ENCODE results near the gene VWA8.

The VWA8 gene

DNA sequence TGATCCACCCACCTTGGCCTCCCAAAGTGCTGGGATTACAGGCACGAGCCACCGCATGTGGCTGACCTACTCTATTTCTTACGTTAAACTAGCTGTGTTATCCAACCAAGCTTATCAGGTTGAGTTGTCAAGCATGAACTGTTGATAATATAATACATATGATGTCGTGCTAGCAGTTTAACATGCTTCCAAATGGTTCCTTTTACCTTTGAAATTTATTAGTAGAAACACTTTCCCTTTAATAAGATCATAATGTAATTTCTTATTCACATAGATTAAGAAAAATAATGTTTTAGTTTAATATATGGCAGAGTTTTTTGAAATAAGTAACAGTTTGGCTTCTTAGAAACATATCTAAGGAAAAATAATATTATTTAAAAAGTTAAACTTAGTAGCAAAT is 34.4 kb upstream of the VWA8 start:
- H3K27ac ChIP-seq = no peak overlapping the region
- TF ChIP-seq ZFX (IDR thresholded peaks at IDR 0.05) = no peak
- TF ChIP-seq, protein P1, sequence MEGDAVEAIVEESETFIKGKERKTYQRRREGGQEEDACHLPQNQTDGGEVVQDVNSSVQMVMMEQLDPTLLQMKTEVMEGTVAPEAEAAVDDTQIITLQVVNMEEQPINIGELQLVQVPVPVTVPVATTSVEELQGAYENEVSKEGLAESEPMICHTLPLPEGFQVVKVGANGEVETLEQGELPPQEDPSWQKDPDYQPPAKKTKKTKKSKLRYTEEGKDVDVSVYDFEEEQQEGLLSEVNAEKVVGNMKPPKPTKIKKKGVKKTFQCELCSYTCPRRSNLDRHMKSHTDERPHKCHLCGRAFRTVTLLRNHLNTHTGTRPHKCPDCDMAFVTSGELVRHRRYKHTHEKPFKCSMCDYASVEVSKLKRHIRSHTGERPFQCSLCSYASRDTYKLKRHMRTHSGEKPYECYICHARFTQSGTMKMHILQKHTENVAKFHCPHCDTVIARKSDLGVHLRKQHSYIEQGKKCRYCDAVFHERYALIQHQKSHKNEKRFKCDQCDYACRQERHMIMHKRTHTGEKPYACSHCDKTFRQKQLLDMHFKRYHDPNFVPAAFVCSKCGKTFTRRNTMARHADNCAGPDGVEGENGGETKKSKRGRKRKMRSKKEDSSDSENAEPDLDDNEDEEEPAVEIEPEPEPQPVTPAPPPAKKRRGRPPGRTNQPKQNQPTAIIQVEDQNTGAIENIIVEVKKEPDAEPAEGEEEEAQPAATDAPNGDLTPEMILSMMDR (conservative IDR thresholded peaks at IDR 0.05) = no peak

DNA sequence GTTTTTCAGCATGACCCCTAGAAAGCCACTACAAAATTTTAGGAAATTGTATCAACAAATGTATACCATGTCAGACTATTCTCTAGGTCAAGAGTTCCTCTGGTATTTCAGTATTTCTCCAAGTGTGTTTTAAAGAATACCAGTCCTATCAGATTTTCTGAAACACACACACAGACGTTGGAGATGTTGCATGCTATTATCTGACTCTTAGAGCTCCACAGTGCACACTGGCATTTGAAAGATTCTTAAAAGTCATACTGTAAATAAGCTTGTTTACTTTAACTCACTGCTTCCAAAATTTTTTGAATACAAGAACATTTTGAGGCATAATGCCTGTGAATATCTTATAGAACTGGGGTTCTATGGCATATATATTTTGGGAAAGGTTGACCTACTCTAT is 33.8 kb upstream of the VWA8 start:
- H3K27ac ChIP-seq = no peak overlapping the region
- TF ChIP-seq, protein P1 (conservative IDR thresholded peaks at IDR 0.05) = no peak
- TF ChIP-seq ZFX (IDR thresholded peaks at IDR 0.05) = no peak

- H3K27ac ChIP-seq = no peak overlapping the region
- TF ChIP-seq, protein P1 (conservative IDR thresholded peaks at IDR 0.05) = no peak
- TF ChIP-seq ZFX (IDR thresholded peaks at IDR 0.05) = no peak
Observed at GRCh38 chr13:41991936-41992335, 31.0 kb upstream of the VWA8 start.

- H3K27ac ChIP-seq = no peak overlapping the region
Observed at GRCh38 chr13:41988244-41988643, 27.3 kb upstream of the VWA8 start.

GRCh38 chr13:41985788-41986508 is 25.0 kb upstream of the VWA8 start:
- H3K27ac ChIP-seq = no peak overlapping the region

More at GRCh38 chr13:41988244-41988643, 27.3 kb upstream of the VWA8 start:
- TF ChIP-seq, protein P1 (conservative IDR thresholded peaks at IDR 0.05) = no peak
- no peak for TF ChIP-seq ZFX (IDR thresholded peaks at IDR 0.05)

DNA sequence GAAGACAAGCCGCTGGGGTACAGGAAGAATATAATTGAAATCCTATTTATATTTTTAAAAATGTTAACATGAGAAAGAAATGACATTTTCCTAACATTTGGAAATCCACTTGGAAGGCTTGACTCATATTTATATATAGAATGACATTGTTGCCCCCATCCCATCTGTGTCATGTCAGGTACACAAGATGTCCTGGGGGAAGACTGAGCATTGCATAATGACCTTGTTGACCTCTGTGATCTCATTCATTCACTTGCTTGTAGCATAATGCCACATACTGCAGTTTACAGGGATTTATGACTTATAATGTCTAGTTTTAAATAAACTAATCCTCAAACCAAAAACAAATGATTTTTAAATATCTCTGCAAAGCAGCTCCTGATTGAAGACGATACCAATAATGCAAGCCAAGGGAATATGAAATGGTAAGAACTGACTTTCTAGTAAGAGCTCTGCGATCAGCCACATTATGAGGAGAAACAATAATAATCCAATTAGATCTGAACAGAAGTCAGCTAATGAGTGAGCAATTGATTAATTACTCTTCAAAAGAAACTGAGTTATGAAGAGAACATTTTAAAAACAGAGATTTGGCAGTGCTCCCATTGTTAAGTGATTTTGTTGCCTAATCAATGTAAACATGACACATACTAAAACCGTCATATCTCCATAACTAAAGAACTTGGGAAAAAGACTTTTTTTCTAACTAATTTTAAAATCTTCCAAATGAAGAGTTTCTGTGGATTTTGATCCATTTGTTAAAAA is 21.2 kb upstream of the VWA8 start:
- TF ChIP-seq ZFX (IDR thresholded peaks at IDR 0.05) = no peak
- TF ChIP-seq, protein P1 (conservative IDR thresholded peaks at IDR 0.05) = no peak
- H3K27ac ChIP-seq = no peak overlapping the region

More at GRCh38 chr13:41985788-41986508, 25.0 kb upstream of the VWA8 start:
- TF ChIP-seq, protein P1 (conservative IDR thresholded peaks at IDR 0.05) = no peak
- TF ChIP-seq ZFX (IDR thresholded peaks at IDR 0.05) = no peak

GRCh38 chr13:41978007-41978406 is 17.1 kb upstream of the VWA8 start:
- TF ChIP-seq ZFX (IDR thresholded peaks at IDR 0.05) = no peak
- TF ChIP-seq, protein P1 (conservative IDR thresholded peaks at IDR 0.05) = no peak

More at GRCh38 chr13:41978007-41978406, 17.1 kb upstream of the VWA8 start:
- H3K27ac ChIP-seq = no peak overlapping the region

Measured in C4-2B (cell line).